Epithelial cell of esophagus (primary cell): Measurements from ENCODE around the gene DLGAP5.
A peak's percentile ranks its signal among the peaks of the same experiment; 100 is the strongest.

ENCODE experiments used
- DNase-seq: peaks from one replicate; pipeline ENCODE4 v3.0.0; 2010; ENCODE audit warnings: low read depth
- H3K4me3 ChIP-seq: 2 replicates; pipeline ENCODE4 v1.5.1; 2011; ENCODE audit warnings: mild to moderate bottlenecking, low read length, control low read depth
- TF ChIP-seq, protein P1 (sequence below): IDR thresholded peaks from 2 replicates; pipeline ENCODE4 v1.5.1; 2011; ENCODE audit warnings: low read depth, mild to moderate bottlenecking, low read length, control low read depth, inconsistent platforms; ENCODE audit not compliant: insufficient read depth; ENCODE audit errors: missing control alignments

Gene DLGAP5

DNA sequence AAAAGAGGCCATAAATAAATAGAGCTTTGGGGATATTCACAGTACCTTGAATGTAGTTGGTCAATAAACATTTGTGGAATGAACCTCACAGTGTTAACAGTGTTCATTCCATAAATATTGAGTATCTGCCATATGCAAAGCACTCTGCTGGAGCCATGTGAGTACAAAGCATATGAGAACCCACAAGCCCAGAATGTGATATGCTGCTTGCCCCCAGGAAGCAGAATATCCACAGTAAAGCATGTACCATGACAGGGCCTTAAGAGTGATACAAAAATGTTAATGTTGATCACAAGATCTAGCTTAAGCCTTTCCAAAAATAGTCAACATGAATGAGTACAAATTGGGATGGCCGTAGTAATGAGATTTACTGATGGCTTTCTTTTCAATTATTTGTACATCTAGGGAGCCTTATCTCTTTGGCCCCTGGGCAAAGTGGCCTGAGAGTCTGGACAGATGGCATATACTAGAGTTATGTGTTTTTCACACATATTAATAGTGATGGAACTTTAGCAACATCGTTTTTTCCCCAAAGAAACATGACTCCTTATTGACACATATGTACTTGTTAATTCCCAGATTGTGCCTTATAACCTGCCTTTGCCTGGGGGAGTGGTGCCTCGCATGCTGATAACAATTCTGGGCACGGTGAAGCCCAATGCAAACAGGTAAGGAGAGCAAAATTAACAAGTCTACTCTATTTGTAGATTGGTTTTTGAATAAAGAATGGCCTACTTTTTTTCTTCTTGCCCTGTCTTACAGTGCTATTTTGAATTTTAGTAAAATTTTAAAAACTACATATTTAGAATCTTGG is 51.5 kb downstream of the DLGAP5 start:
- no peak for DNase-seq
- no peak overlapping the region for H3K4me3 ChIP-seq
- TF ChIP-seq, protein P1, sequence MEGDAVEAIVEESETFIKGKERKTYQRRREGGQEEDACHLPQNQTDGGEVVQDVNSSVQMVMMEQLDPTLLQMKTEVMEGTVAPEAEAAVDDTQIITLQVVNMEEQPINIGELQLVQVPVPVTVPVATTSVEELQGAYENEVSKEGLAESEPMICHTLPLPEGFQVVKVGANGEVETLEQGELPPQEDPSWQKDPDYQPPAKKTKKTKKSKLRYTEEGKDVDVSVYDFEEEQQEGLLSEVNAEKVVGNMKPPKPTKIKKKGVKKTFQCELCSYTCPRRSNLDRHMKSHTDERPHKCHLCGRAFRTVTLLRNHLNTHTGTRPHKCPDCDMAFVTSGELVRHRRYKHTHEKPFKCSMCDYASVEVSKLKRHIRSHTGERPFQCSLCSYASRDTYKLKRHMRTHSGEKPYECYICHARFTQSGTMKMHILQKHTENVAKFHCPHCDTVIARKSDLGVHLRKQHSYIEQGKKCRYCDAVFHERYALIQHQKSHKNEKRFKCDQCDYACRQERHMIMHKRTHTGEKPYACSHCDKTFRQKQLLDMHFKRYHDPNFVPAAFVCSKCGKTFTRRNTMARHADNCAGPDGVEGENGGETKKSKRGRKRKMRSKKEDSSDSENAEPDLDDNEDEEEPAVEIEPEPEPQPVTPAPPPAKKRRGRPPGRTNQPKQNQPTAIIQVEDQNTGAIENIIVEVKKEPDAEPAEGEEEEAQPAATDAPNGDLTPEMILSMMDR: no peak

DNA sequence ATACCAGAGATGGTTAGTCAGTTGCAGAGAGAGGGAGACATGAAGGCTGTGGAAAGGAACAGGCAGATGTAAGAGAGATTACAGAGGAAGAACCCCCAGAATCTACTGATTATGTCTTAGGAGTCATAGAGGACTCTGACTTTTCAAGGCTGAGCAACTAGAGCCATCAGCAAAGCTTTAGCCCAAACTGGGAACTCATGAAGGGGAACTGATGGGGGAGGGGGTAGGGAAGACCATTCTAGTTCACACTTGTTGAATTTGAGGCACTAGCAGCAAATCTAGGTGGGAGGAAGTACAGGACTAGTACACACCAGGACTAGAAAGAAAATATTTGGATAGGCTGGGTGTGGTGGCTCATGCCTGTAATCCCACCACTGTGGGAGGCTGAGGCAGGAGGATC is 52.2 kb downstream of the DLGAP5 start:
- DNase-seq: no peak
- H3K4me3 ChIP-seq: no peak overlapping the region
- TF ChIP-seq, protein P1: no peak

DNA sequence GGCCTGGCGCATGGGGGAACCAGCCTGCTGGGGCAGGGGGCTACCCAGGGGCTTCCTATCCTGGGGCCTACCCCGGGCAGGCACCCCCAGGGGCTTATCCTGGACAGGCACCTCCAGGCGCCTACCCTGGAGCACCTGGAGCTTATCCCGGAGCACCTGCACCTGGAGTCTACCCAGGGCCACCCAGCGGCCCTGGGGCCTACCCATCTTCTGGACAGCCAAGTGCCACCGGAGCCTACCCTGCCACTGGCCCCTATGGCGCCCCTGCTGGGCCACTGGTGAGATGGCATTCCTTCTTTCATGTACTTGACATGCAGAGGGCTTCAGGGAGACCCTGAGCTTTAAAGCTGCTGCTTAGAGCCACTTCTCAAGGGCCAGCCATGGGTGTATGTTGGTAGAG is 53.3 kb downstream of the DLGAP5 start:
- no peak for DNase-seq
- TF ChIP-seq, protein P1: peak; percentile 22
- H3K4me3 ChIP-seq: no peak overlapping the region

DNA sequence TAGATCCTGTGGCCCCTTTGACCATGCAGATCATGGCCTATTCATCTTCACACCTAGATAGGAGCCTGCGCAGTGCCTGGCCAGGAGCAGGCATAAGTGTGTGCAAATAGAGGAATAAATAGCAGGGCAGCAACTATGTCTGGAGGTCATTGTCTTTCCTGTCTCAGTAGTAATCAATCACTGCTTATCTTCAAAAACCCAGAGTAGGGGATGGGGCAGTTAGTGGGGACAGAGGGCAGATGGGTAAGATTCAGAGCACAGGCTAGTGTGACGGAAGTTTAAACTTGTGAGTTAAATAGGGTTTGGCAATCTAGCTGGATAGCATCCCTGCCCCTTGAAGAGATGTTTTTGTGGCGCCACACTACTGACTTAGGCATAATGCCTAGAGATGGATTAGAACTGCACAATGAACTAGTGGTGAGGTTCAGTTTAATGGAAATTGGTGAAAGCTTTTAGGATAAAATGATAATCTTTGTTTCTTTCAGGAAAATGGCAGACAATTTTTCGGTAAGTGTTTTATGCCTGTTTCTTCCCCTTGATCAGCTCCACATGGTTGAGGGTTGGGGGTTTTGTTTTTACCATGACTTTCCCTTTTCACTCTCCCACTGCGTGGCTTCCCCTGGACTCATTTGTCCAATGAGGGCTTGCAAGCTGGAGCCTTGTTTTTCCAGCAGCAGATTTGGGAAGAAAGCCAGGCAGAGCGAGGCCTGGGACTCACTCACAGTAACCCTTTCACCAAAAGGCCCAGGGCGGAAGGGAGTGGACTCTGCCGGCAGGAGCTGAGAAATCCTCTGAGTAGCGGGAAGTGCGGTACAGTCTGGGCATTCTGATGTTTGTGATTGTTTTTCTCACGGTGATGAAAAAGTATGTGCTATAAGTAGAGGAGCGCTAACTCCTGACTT is 54.2 kb downstream of the DLGAP5 start:
- DNase-seq: no peak
- no peak overlapping the region for H3K4me3 ChIP-seq
- TF ChIP-seq, protein P1: no peak

DNA sequence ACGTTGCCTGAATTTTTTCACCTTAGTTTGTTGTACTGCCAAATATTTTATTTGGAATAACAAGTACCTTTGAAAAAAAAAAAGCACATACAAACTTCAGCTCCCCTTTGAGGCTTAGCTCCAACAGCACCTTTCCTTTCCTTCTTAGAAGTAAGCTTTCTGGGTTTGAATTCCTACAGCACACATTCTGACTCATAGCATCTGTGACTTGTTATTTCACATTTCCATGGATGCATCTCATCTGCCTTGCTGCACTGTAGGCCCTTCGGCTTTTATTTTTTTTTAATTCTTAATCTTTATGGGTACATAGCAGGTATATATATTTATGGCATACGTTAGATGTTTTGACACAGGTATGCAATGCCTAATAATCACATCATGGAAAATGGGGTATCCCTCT is 55.1 kb downstream of the DLGAP5 start:
- no peak overlapping the region for H3K4me3 ChIP-seq
- DNase-seq: peak; percentile 33
- TF ChIP-seq, protein P1: no peak

DNA sequence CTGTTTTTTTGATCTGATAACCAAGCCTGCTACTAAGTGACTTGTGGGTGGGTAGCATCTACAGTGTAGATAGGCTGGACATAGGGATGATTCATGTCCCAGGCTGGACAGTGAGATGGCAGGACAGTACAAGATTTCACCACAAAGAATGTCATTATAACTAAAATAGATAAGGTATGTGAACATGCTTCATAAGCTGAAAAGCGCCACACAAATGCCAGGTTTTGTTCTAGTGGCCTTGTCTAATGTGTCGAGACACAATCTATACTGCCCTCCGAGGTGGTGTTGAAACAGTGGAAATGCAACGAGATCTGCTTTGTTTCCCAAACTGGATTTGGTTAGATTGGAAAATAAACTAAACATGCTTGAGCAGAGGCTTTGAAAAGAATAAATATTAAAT is 58.0 kb downstream of the DLGAP5 start:
- TF ChIP-seq, protein P1: peak; percentile 40
- H3K4me3 ChIP-seq: no peak overlapping the region
- DNase-seq: peak; percentile 34
